Brain pericyte (primary cell): ENCODE results near the gene GTF3C5.

ENCODE experiments used
- DNase-seq: peaks from one replicate; pipeline ENCODE4 v3.0.0-alpha.2; 2012; ENCODE audit warnings: low read depth, low spot score

GTF3C5 gene

DNA sequence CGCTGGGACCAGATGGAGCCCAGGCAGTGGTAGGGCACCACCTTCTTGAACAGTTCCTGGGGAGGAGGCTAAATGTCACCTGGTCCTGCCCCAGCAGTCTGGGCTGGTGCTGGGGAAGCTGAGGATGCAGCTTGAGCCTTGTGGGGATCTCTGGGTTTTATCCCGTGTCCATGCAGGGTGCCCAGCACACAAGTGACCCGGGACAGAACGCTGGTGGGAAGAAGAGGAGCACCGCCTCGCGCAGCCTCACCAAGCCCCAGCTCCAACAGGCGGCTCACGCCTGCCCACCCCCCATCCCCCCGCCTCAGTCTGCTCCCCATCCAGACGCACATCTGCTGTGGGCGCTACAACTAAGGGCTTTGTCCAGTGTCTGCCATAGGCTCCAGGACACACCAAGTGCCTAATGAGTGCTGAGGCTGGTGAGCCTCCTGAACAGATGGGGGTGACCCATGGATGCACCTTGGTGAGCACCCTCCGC, 76.5 kb downstream of the GTF3C5 start:
- no peak for DNase-seq
